Erythroblast (primary cell): ENCODE measurements around the gene DDIT3.

Experiments
- DNase-seq, 2 experiments: peaks; one replicate each; lab custom pipeline; 2025; lab: John Stamatoyannopoulos, UW
- GATA1 ChIP-seq: IDR thresholded peaks from 2 replicates; pipeline ENCODE4 v1.6.1; 2011; ENCODE audit warnings: low read depth, mild to moderate bottlenecking, control low read depth, low read length, moderate library complexity
- POLR2A ChIP-seq: IDR thresholded peaks from 2 replicates; pipeline ENCODE4 v1.6.1; 2011; ENCODE audit warnings: mild to moderate bottlenecking, low read length

DDIT3 gene

GRCh38 chr12:57539134-57539768 is 18.9 kb upstream of the DDIT3 start:
- TF ChIP-seq POLR2A (no peak), GATA1 (no peak)
- peak; percentile 78 to 92 for DNase-seq

- TF ChIP-seq POLR2A, result no peak
- no peak for TF ChIP-seq GATA1
- no peak for DNase-seq
These were observed 16.3 kb upstream of the DDIT3 start for GRCh38 chr12:57536597-57536942.

DNA sequence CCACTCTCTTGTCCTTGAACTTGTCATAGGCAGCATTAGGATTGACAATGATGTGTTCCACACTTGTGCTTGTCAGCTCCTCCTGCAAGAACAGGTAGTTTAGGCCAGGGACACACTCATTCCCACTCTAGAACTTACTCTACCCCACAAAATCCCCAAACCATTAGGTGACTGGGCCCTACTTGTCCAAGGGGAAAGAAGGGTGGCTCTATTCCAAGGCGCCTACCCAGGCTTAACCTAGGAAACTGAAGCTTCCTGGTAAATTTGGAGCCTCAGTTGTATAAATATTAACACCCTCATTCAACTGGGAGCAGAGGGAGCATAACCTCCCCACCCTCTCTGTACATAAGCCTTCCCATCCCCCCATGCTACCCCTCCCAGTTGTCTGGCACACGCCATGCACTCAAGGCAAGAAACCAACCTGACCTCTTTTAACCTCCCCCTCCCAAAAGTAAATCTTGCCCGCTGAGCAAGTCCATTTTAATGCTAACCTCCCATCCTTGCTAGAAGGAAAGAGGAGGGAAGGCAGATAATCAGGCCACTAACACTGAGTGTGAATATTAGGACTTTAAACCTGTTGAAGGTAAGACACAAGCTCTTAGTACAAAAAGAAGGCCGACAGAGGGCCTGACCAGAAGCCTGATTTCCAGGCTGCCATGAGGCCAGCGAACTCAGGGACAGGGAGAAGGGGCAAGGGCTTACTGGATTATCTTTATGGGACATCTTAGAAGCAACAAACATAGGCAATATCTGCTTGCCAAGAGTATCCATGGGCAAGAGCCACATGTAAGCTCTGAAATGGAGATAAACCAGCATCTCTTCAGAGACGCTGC is 15.7 kb upstream of the DDIT3 start:
- no peak for DNase-seq
- no peak for TF ChIP-seq GATA1
- no peak for TF ChIP-seq POLR2A

DNA sequence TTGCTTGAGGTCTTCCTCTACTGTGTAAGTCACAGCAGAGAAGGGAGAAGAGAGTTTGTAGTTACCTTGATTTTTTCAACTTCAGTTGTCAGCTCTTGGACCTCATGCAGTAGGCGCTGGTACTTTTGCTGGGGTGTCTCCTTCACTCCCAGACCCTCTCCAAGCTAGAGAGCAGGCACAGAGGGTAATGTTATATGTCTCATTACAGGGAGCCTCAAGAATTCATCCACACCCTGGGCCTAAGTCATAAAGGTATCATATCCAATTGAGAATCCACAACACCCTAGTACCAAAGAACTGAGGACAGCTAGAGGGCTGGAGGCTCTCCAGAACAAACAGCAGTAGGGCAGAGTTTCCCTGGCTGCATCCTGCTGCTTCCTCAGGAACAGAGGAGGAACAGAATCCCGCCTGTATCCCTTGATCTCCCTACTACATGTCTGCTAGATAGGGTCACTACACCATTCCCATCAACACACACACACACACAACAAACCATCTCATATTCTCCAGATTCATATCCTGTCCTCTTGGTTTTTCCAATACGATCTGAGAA is 14.8 kb upstream of the DDIT3 start:
- TF ChIP-seq GATA1, result no peak
- TF ChIP-seq POLR2A, result no peak

GRCh38 chr12:57534250-57534649 is 13.9 kb upstream of the DDIT3 start:
- no peak for DNase-seq
- peak; percentile 22 for TF ChIP-seq POLR2A
- TF ChIP-seq GATA1, result no peak

More for the DNA sequence above, 14.8 kb upstream of the DDIT3 start:
- DNase-seq, result no peak

- no peak for DNase-seq
- TF ChIP-seq POLR2A, result no peak
These were observed 12.8 kb upstream of the DDIT3 start for GRCh38 chr12:57533108-57533507.

GRCh38 chr12:57531836-57532235 is 11.5 kb upstream of the DDIT3 start:
- DNase-seq, result no peak
- TF ChIP-seq POLR2A (no peak), GATA1 (no peak)

GRCh38 chr12:57530396-57531142 is 10.3 kb upstream of the DDIT3 start:
- TF ChIP-seq GATA1 (no peak), POLR2A (no peak)
- no peak for DNase-seq

- no peak for DNase-seq
- TF ChIP-seq POLR2A (no peak), GATA1 (no peak)
These were observed 9.5 kb upstream of the DDIT3 start for GRCh38 chr12:57529831-57530230.

- no peak for DNase-seq
- TF ChIP-seq GATA1 (no peak), POLR2A (no peak)
These were observed 8.7 kb upstream of the DDIT3 start for GRCh38 chr12:57528831-57529555.

GRCh38 chr12:57528176-57528575 is 7.9 kb upstream of the DDIT3 start:
- TF ChIP-seq GATA1, result no peak
- TF ChIP-seq POLR2A, result no peak
- no peak for DNase-seq

GRCh38 chr12:57527184-57527583 is 6.9 kb upstream of the DDIT3 start:
- no peak for DNase-seq
- TF ChIP-seq GATA1, result no peak
- no peak for TF ChIP-seq POLR2A

GRCh38 chr12:57526477-57527126 is 6.3 kb upstream of the DDIT3 start:
- DNase-seq, result no peak
- TF ChIP-seq POLR2A, result no peak
- TF ChIP-seq GATA1, result no peak
